Esophagus muscularis mucosa (tissue), 3 donors: ENCODE results near the gene TRABD2B.

Experiments
- CTCF ChIP-seq, 3 experiments: fragments of 200-600 bp in 2 of 3; fragments of 450-650 bp in 1 of 3; sonication (generic) in 2 of 3; IDR thresholded peaks; one replicate each; pipeline ENCODE4 v1.5.1; 2017 to 2019; ENCODE audit warnings: antibody characterized with exemption in 3 of 3, mild to moderate bottlenecking in 2 of 3, moderate library complexity in 1 of 3
- POLR2A ChIP-seq: fragments of 450-650 bp; IDR thresholded peaks from one replicate; pipeline ENCODE4 v1.6.1; 2017; ENCODE audit warnings: antibody characterized with exemption, moderate library complexity, mild to moderate bottlenecking, low read depth
- POLR2AphosphoS5 ChIP-seq, 2 donors: sonication (generic); formaldehyde crosslinking; IDR thresholded peaks; one replicate each; pipeline ENCODE4 v1.6.1; 2017; ENCODE audit warnings: antibody characterized with exemption in 2 of 2

GRCh38 chr1:47912756-47913155 lies 84.4 kb downstream of the TRABD2B start:
- TF ChIP-seq CTCF (IDR thresholded peaks at IDR 0.05) (no peak), POLR2A (no peak), POLR2AphosphoS5 (IDR thresholded peaks at IDR 0.05) (no peak)
